OCI-LY7 (cell line): ENCODE measurements around the gene STXBP5. TPM values are rescaled to one million over a fixed set of nuclear protein-coding genes. Genes with fewer than 3 reads are reported as not detected.

ENCODE experiments used
- BruUV-seq: library from RNA; stranded (reverse); fragments of 400-500 nt; replicated peaks from 2 replicates; lab custom pipeline; 2021; lab: Mats Ljungman, UMichigan
- CTCF ChIA-PET: fragments of 300-600 bp; sonication (Branson Sonifier 250); formaldehyde crosslinking; loops from one replicate; lab custom pipeline; 2022; ENCODE audit warnings: antibody characterized with exemption; ENCODE audit not compliant: unreplicated experiment; lab: Charles Lee
- POLR2A ChIA-PET: fragments of 300-600 bp; sonication (Branson Sonifier 250); formaldehyde crosslinking; loops from one replicate; lab custom pipeline; 2022; ENCODE audit warnings: antibody characterized with exemption; lab: Charles Lee
- DNase-seq: peaks from one replicate; pipeline ENCODE4 v3.0.0-alpha.2; 2015; ENCODE audit warnings: low spot score
- H2AFZ ChIP-seq: fragments of 200-600 bp; sonication (generic), shearing (Covaris generic); 2 replicates; pipeline ENCODE4 v1.6.1; 2014; ENCODE audit warnings: mild to moderate bottlenecking, antibody characterized with exemption, low read length, moderate library complexity
- H3K27ac ChIP-seq: fragments of 200-600 bp; sonication (generic); 2 replicates; pipeline ENCODE4 v1.5.1; 2014; ENCODE audit warnings: mixed run types, low read depth, mild to moderate bottlenecking, moderate library complexity, low read length, inconsistent platforms; ENCODE audit not compliant: poor library complexity, severe bottlenecking
- H3K36me3 ChIP-seq: fragments of 200-600 bp; sonication (generic); 2 replicates; pipeline ENCODE4 v1.6.1; 2014; ENCODE audit warnings: mild to moderate bottlenecking, antibody characterized with exemption, low read length, moderate library complexity, mixed read lengths; ENCODE audit not compliant: insufficient read depth
- H3K4me1 ChIP-seq: fragments of 200-600 bp; sonication (generic); 2 replicates; pipeline ENCODE4 v1.5.1; 2014; ENCODE audit warnings: mild to moderate bottlenecking, low read length; ENCODE audit not compliant: insufficient read depth, poor library complexity, severe bottlenecking
- H3K4me2 ChIP-seq: fragments of 200-600 bp; sonication (generic); 2 replicates; pipeline ENCODE4 v1.6.1; 2014; ENCODE audit warnings: mild to moderate bottlenecking, low read length
- H3K4me3 ChIP-seq: fragments of 200-600 bp; sonication (generic); 2 replicates; pipeline ENCODE4 v1.5.1; 2014; ENCODE audit warnings: mild to moderate bottlenecking, low read depth, low read length; ENCODE audit not compliant: poor library complexity, severe bottlenecking
- H3K79me2 ChIP-seq: fragments of 200-600 bp; sonication (generic); 2 replicates; pipeline ENCODE4 v1.6.1; 2016; ENCODE audit warnings: low read depth, mild to moderate bottlenecking, low read length, moderate library complexity, mixed read lengths; ENCODE audit not compliant: insufficient read depth
- H3K9me2 ChIP-seq: fragments of 200-600 bp; sonication (generic); 2 replicates; pipeline ENCODE4 v1.6.1; 2016; ENCODE audit warnings: mild to moderate bottlenecking, low read length, mixed read lengths; ENCODE audit not compliant: insufficient read depth
- H3K9me3 ChIP-seq: fragments of 200-600 bp; sonication (generic); 2 replicates; pipeline ENCODE4 v1.6.1; 2014; ENCODE audit warnings: mild to moderate bottlenecking, mixed run types, low read length, mixed read lengths
- H4K20me1 ChIP-seq: fragments of 200-600 bp; sonication (generic); 2 replicates; pipeline ENCODE4 v1.6.1; 2014; ENCODE audit warnings: mild to moderate bottlenecking, antibody characterized with exemption, low read length, moderate library complexity, mixed read lengths; ENCODE audit not compliant: insufficient read depth
- CTCF ChIP-seq: fragments of 200-600 bp; sonication (generic); conservative IDR thresholded peaks from 2 replicates; pipeline ENCODE4 v1.5.1; 2014; ENCODE audit warnings: mild to moderate bottlenecking, antibody characterized with exemption, low read length, moderate library complexity, mixed read lengths
- EZH2phosphoT487 ChIP-seq: fragments of 200-600 bp; sonication (generic); IDR thresholded peaks from 2 replicates; pipeline ENCODE4 v1.6.1; 2018; ENCODE audit warnings: low read depth, borderline replicate concordance, mild to moderate bottlenecking, mixed run types, antibody characterized with exemption, low read length, moderate library complexity, mixed read lengths
- intact Hi-C: fragments of 100-400 bp; cut with micrococcal nuclease; formaldehyde crosslinking; loops from one replicate; pipeline ENCODE4 v1.10.0; 2022; ENCODE audit not compliant: unreplicated experiment
- total RNA-seq, 2 experiments: library from RNA; depleted of rRNA in 1 of 2; stranded (reverse); fragments of >200 nt in 1 of 2; shearing (Covaris generic) in 1 of 2; gene quantifications; 2 replicates each; pipeline ENCODE4 v1.2.3, GENCODE V29; 2014 to 2022

The STXBP5 gene
- total RNA-seq, 2 experiments from 2014 or later: 12.3 to 15.4 TPM

- POLR2A ChIA-PET: no interaction called here
- intact Hi-C loops: no loop called here
- BruUV-seq: no TSS peak
These were observed 74.7 kb downstream of the STXBP5 start for GRCh38 chr6:147278891-147279290.

DNA sequence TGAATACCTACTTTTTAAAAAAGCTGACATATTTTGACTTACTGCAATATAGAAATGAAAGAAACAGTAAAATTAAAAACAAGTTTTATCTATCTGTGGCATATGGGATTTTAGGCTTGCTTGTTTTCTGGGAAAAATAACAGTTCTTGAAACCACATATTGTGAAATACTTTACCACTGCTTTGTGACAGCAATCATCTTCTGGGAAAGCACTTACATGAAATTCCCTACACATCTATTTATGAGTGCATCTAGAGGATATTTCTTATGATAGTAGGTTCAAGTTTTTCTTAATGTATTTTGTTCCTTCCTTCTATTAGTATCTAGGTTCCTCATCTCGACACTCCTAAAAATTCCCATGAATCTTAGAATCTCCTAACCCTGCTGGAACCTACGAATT lies 75.2 kb downstream of the STXBP5 start:
- Histone ChIP-seq H3K4me1 (no peaks in the 10 kb centered on the region), H4K20me1 (no peaks in the 10 kb centered on the region), H3K9me2 (no peaks in the 10 kb centered on the region), H3K4me2 (no peak overlapping the region), H3K36me3 (peaks cover 17% of the 10 kb centered on the region), H2AFZ (no peak overlapping the region), H3K27ac (no peak overlapping the region), H3K4me3 (no peak overlapping the region), H3K79me2 (no peaks in the 10 kb centered on the region), H3K9me3 (no peaks in the 10 kb centered on the region)
- no TSS peak for BruUV-seq
- CTCF ChIA-PET: no interaction called here
- POLR2A ChIA-PET: no interaction called here
- intact Hi-C loops: no loop called here
- TF ChIP-seq CTCF: no peak
- DNase-seq: no peak

More at GRCh38 chr6:147278891-147279290, 74.7 kb downstream of the STXBP5 start:
- no peak for TF ChIP-seq CTCF
- no peak for TF ChIP-seq EZH2phosphoT487
- Histone ChIP-seq H3K4me3 (no peak overlapping the region), H3K36me3 (peaks cover 17% of the 10 kb centered on the region), H3K9me3 (no peaks in the 10 kb centered on the region), H2AFZ (no peak overlapping the region), H3K79me2 (no peaks in the 10 kb centered on the region), H4K20me1 (no peaks in the 10 kb centered on the region), H3K4me2 (no peak overlapping the region), H3K27ac (no peak overlapping the region), H3K4me1 (no peaks in the 10 kb centered on the region), H3K9me2 (no peaks in the 10 kb centered on the region)
- no peak for DNase-seq
- CTCF ChIA-PET: no interaction called here

DNA sequence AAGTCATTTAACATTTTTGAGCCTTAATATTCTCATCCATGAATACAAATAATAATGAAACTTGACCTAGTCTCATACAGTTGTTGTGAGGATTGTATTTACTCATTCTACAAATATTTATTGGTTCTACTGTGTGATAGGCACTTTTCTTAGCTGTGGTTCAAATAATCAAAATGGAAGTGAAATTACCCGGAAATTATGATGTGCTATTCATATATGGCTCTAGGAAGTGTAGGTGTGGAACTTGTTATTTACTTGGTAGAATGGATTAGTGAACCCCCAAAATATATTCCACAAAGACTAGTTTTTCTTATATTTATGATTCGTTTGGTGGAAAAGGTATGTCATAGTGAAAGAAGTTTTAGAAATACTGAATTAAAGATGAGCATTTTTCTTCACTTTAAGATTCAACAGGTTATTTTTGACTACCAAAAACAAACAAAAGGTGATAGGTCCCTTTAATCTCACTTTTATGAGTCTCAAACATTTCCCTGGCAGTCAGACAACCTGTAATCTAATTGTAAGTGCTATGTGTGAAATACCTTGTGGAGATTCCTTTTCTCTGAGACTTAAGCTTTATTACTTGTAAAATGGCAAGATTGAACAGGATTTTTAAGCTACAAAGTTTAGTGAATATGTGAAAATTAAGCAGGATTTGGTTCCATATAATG lies 77.8 kb downstream of the STXBP5 start:
- CTCF ChIA-PET: no interaction called here
- intact Hi-C loops: no loop called here
- BruUV-seq: no TSS peak

More for the DNA sequence above, 77.8 kb downstream of the STXBP5 start:
- Histone ChIP-seq H3K9me3 (no peaks in the 10 kb centered on the region), H3K79me2 (no peaks in the 10 kb centered on the region), H3K4me1 (no peaks in the 10 kb centered on the region), H3K36me3 (peaks cover 17% of the 10 kb centered on the region), H3K4me2 (no peak overlapping the region), H3K4me3 (no peak overlapping the region), H4K20me1 (no peaks in the 10 kb centered on the region), H3K9me2 (no peaks in the 10 kb centered on the region), H3K27ac (no peak overlapping the region), H2AFZ (no peak overlapping the region)
- no peak for DNase-seq
- POLR2A ChIA-PET: interaction anchor here (1.2 kb wide), 1 partner anchor 18 kb away, joined by 4 read pairs; no protein-coding TSS in a partner anchor
- no peak for TF ChIP-seq CTCF
- no peak for TF ChIP-seq EZH2phosphoT487
